H1 (cell line): ENCODE measurements around the gene CXCL14.

Source experiments
- BRCA1 ChIP-seq: IDR thresholded peaks from 2 replicates; pipeline ENCODE4 v1.6.1; 2012; ENCODE audit warnings: low read depth, low read length, improper control_type of control experiment
- CHD2 ChIP-seq: IDR thresholded peaks from 2 replicates; pipeline ENCODE4 v1.6.1; 2012; ENCODE audit warnings: low read length, improper control_type of control experiment
- CTCF ChIP-seq, 3 experiments: IDR thresholded peaks; 1 replicate in 2 of 3; 2 replicates in 1 of 3; pipeline versions ENCODE4 v1.5.1 to v1.6.1; 2011; ENCODE audit warnings: low read length in 3 of 3, mild to moderate bottlenecking in 3 of 3, inconsistent platforms in 2 of 3, low read depth in 1 of 3, moderate library complexity in 1 of 3; ENCODE audit not compliant: insufficient read depth in 1 of 3; ENCODE audit errors: control extremely low read depth in 1 of 3
- EGR1 ChIP-seq: IDR thresholded peaks from 2 replicates; pipeline ENCODE4 v1.6.1; 2011; ENCODE audit warnings: low read depth, low read length, borderline replicate concordance
- EZH2 ChIP-seq: fragments of 200-600 bp; sonication (generic); IDR thresholded peaks from 2 replicates; pipeline ENCODE4 v1.7.1; 2012; ENCODE audit warnings: low read depth, mild to moderate bottlenecking, moderate library complexity, low read length, inconsistent platforms; ENCODE audit not compliant: severe bottlenecking
- FOSL1 ChIP-seq: IDR thresholded peaks from 2 replicates; pipeline ENCODE4 v1.6.1; 2011; ENCODE audit warnings: mild to moderate bottlenecking, low read depth, low read length, moderate library complexity; ENCODE audit not compliant: insufficient read depth
- PHF8 ChIP-seq: fragments of 200-600 bp; sonication (generic); conservative IDR thresholded peaks from 2 replicates; pipeline ENCODE4 v1.7.1; 2012; ENCODE audit warnings: low read depth, mild to moderate bottlenecking, inconsistent platforms, low read length, moderate library complexity
- POLR2A ChIP-seq, 2 experiments: IDR thresholded peaks; 1 replicate in 1 of 2; 2 replicates in 1 of 2; pipeline ENCODE4 v1.6.1; 2011; ENCODE audit warnings: low read depth in 2 of 2, low read length in 2 of 2, mild to moderate bottlenecking in 2 of 2; ENCODE audit errors: control extremely low read depth in 1 of 2
- RXRA ChIP-seq: IDR thresholded peaks from 2 replicates; pipeline ENCODE4 v1.6.1; 2011; ENCODE audit warnings: low read depth, mild to moderate bottlenecking, low read length, moderate library complexity; ENCODE audit not compliant: insufficient read depth
- SP1 ChIP-seq: IDR thresholded peaks from 2 replicates; pipeline ENCODE4 v1.6.1; 2011; ENCODE audit warnings: low read depth, low read length
- YY1 ChIP-seq: IDR thresholded peaks from 2 replicates; pipeline ENCODE4 v1.6.1; 2011; ENCODE audit warnings: low read depth, mild to moderate bottlenecking, low read length

GRCh38 chr5:135557076-135557838, 21.5 kb downstream of the CXCL14 start:
- TF ChIP-seq BRCA1: no peak
- TF ChIP-seq YY1: no peak
- TF ChIP-seq RXRA: no peak
- no peak for TF ChIP-seq CTCF (IDR thresholded peaks at IDR 0.05; ENCODE audit: control extremely low read depth in 1 of 3, insufficient read depth in 1 of 3, low read depth in 1 of 3, low read length in 3 of 3)
- TF ChIP-seq PHF8: no peak
- TF ChIP-seq CHD2: no peak
- no peak for TF ChIP-seq POLR2A (IDR thresholded peaks at IDR 0.05; ENCODE audit: control extremely low read depth in 1 of 2, low read depth in 2 of 2, low read length in 2 of 2)
- no peak for TF ChIP-seq FOSL1
- no peak for TF ChIP-seq EZH2
- no peak for TF ChIP-seq SP1
- TF ChIP-seq EGR1: no peak
